Measurements from ENCODE around the gene ZDHHC7. TPM values are rescaled to one million over a fixed set of nuclear protein-coding genes. Genes with fewer than 3 reads are reported as not detected.

ZDHHC7 gene
- total RNA-seq, 2 experiments from 2014 or later = 22.5 to 24.3 TPM

- CTCF ChIA-PET (ENCODE audit: unreplicated experiment) = no interaction called here
These were observed 5.9 kb downstream of the ZDHHC7 start for GRCh38 chr16:85005285-85006069.

GRCh38 chr16:85004587-85005205 lies 6.6 kb downstream of the ZDHHC7 start:
- no peak overlapping the region for H3K4me3 ChIP-seq (ENCODE audit: low read depth, low read length, poor library complexity, severe bottlenecking)
- H3K9me3 ChIP-seq (ENCODE audit: low read length) = no peaks in the 10 kb centered on the region
- peaks cover 16% of the 10 kb centered on the region; the same call in 1 of the 2 replicates for H3K36me3 ChIP-seq (ENCODE audit: insufficient read depth, low read length)
- no peaks in the 10 kb centered on the region for H3K9me2 ChIP-seq (ENCODE audit: insufficient read depth, low read length)
- CTCF ChIA-PET (ENCODE audit: unreplicated experiment) = interaction anchor here (0.6 kb wide), 1 partner anchor 14 kb away, joined by 3 read pairs; no protein-coding TSS in a partner anchor
- POLR2A ChIA-PET = interaction anchor here (0.6 kb wide), 1 partner anchor 249 kb away, joined by 3 read pairs; no protein-coding TSS in a partner anchor
- BruUV-seq (replicated peaks) = no TSS peak
- no peak overlapping the region for H3K27ac ChIP-seq (ENCODE audit: low read depth, low read length, poor library complexity, severe bottlenecking)
- peaks cover 8% of the 10 kb centered on the region for H3K4me1 ChIP-seq (ENCODE audit: insufficient read depth, low read length, poor library complexity, severe bottlenecking)
- intact Hi-C loops (cut with micrococcal nuclease; ENCODE audit: unreplicated experiment) = no loop called here
- no peak for DNase-seq (ENCODE audit: low spot score)
- H3K79me2 ChIP-seq (ENCODE audit: insufficient read depth, low read depth, low read length) = peaks cover 38% of the 10 kb centered on the region; the same call in 1 of the 2 replicates
- TF ChIP-seq CTCF (conservative IDR thresholded peaks at IDR 0.05; ENCODE audit: low read length) (no peak), EZH2phosphoT487 (IDR thresholded peaks at IDR 0.05; ENCODE audit: borderline replicate concordance, low read depth, low read length) (no peak)
- no peak overlapping the region for H2AFZ ChIP-seq (ENCODE audit: low read length)
- H3K4me2 ChIP-seq (ENCODE audit: low read length) = no peak overlapping the region
- 0 out of 2 replicates have a peak, but pooled peaks cover 10% of the 10 kb centered on the region for H4K20me1 ChIP-seq (ENCODE audit: insufficient read depth, low read length)

More at GRCh38 chr16:85005285-85006069, 5.9 kb downstream of the ZDHHC7 start:
- H3K79me2 ChIP-seq (ENCODE audit: insufficient read depth, low read depth, low read length) = peaks cover 46% of the 10 kb centered on the region; the same call in 1 of the 2 replicates
- no TSS peak for BruUV-seq (replicated peaks)
- no peaks in the 10 kb centered on the region for H3K9me3 ChIP-seq (ENCODE audit: low read length)
- intact Hi-C loops (cut with micrococcal nuclease; ENCODE audit: unreplicated experiment) = no loop called here
- H3K9me2 ChIP-seq (ENCODE audit: insufficient read depth, low read length) = no peaks in the 10 kb centered on the region
- no peak overlapping the region for H3K4me3 ChIP-seq (ENCODE audit: low read depth, low read length, poor library complexity, severe bottlenecking)
- H3K27ac ChIP-seq (ENCODE audit: low read depth, low read length, poor library complexity, severe bottlenecking) = no peak overlapping the region
- DNase-seq (ENCODE audit: low spot score) = no peak
- no peak overlapping the region for H3K4me2 ChIP-seq (ENCODE audit: low read length)
- TF ChIP-seq CTCF (conservative IDR thresholded peaks at IDR 0.05; ENCODE audit: low read length) = no peak
- TF ChIP-seq EZH2phosphoT487 (IDR thresholded peaks at IDR 0.05; ENCODE audit: borderline replicate concordance, low read depth, low read length) = no peak
- no peak overlapping the region for H2AFZ ChIP-seq (ENCODE audit: low read length)
- peaks cover 15% of the 10 kb centered on the region for H3K4me1 ChIP-seq (ENCODE audit: insufficient read depth, low read length, poor library complexity, severe bottlenecking)
- peaks cover 10% of the 10 kb centered on the region; the same call in 1 of the 2 replicates for H3K36me3 ChIP-seq (ENCODE audit: insufficient read depth, low read length)
- POLR2A ChIA-PET = no interaction called here
- peaks cover 10% of the 10 kb centered on the region; the same call in 1 of the 2 replicates for H4K20me1 ChIP-seq (ENCODE audit: insufficient read depth, low read length)
